Epidermal melanocyte (primary cell): ENCODE data around the gene CAGE1.

ENCODE experiments used
- DNase-seq: peaks from one replicate; pipeline ENCODE4 v3.0.0; 2011; ENCODE audit warnings: low spot score; ENCODE audit not compliant: insufficient read length

The CAGE1 gene

GRCh38 chr6:7311917-7312615 is 77.5 kb downstream of the CAGE1 start:
- no peak for DNase-seq

- DNase-seq: no peak
Measured at GRCh38 chr6:7311176-7311575, 78.4 kb downstream of the CAGE1 start.

DNA sequence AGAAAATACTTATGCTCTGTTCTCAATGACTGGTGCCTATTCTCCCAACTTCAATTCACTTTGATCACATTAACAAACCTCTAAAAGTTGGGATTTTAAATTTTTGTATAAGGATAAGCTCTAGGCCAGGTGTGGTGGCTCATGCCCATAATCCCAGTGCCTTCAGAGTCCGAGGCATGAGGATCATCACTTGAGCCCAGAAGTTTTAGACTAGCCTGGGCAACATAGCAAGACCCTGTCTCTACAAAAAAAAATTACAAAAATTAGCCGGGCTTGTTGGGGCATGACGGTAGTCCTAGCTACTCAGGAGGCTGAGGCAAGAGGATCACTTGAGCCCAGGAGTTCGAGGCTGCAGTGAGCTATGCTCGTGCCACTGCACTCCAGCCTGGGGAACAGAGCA is 80.5 kb downstream of the CAGE1 start:
- no peak for DNase-seq

GRCh38 chr6:7307533-7307932 is 82.0 kb downstream of the CAGE1 start:
- DNase-seq: no peak

DNA sequence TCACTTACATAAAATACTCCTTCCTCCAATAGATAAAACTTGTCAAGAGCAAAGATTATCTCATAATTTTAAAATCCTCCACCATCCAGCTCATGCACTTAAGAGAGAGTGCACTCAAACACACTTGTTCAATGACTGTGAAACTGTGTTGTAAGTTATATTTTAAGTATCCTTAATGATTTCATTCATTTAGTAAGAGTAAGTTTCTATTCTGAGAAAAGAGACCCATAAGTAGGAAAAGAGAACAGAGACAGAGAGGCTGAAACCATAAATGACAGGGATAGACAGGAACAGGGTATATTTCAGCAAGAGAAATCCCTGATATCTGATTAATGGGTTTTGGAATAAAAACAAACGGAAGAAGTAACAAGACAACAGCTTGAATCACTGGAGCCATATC is 84.7 kb downstream of the CAGE1 start:
- no peak for DNase-seq

DNA sequence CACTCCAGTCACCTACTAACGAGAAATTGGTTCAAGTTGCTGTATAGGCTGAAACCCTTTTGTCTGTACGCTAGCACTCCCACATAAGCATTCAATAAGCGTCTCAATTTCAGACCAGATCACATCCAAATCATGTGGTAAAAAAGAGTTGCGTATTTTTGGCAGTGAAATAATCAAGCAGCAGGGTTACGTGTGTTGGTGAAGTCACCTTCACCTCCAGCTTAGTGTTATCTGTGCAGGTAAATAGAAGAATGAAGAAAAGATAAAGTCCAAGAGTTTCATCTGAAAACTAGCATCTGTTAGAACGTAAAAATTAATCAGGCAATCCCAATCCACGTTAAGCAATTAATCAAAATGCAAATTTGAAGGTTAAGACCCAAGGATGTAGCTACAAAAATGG is 87.8 kb downstream of the CAGE1 start:
- no peak for DNase-seq

DNA sequence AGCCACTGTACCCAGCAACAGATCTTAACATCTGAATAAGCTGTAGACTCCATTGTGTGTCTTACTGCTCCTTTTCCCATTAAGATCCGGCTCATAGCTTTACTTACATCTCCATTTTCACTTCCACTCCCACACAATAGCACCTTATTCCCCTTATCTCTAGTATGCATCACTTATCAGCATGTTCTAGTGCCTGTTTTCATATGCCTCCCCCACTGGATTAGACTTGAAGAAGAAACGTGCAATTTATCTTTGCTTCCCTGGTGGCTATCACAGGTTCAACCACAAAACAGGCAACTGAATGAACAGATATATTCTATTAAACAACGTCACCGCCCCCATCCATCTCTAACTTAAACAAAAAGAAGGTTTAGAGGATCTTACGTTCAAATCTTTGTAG is 88.6 kb downstream of the CAGE1 start:
- DNase-seq: no peak

GRCh38 chr6:7298113-7298512 is 91.4 kb downstream of the CAGE1 start:
- no peak for DNase-seq

DNA sequence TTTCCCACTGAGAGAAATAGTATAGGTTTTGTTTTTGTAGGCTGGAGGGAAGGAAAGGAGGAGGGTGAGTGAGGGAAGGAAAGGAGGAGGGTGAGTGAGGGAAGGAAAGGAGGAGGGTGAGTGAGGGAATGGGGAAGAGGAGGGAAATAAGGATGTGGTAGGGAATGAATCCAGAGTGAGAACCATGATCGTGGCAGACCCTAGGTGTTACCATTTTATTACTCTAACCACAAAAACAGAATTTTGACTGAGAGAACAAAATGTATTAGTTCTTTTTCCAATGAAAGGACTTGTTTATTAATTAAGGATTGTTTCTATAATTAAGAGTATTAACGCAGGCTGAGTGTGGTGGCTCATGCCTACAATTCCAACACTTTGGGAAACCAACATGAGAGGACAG is 92.9 kb downstream of the CAGE1 start:
- no peak for DNase-seq

- DNase-seq: no peak
Measured at GRCh38 chr6:7295916-7296315, 93.6 kb downstream of the CAGE1 start.

GRCh38 chr6:7292596-7293255 is 96.8 kb downstream of the CAGE1 start:
- no peak for DNase-seq

DNA sequence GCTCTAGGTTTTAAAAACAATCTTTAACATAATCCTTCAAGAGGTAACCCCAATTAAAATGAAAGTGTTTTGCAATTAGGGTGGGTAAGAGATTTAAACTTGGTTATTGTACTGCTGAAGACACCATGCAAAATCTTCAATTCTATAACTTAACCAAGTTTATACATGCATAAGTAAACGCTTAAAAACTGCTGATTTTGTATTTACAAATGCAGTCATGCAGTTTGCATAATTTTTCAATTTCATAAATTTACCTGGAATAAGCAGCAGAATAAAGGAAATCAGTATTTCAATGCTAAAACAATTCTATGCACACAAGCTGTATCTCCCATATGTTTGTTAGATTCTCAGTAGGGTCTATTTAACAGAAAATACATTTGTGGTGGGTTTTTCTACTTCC is 99.5 kb downstream of the CAGE1 start:
- no peak for DNase-seq

GRCh38 chr6:7285416-7285815 is 104.1 kb downstream of the CAGE1 start:
- DNase-seq: no peak

DNA sequence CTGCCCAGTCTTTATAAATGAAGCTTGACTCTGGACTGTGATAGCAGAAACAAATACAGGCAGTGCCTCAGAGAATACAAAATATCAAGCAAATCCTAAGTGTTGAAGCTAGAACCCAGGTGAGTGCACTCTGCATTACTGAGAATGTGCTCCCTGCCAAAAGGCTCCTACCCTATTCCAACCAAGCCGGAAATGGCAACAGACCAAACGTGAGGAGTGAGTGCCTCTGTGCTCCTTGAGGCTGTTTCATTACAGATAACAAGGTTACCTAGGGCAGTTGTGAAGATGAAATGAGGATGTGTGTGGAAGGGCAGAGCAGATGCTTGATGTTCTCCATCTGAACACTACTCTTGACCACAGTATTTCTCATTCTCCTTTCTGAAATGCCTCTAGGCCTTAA is 105.9 kb downstream of the CAGE1 start:
- DNase-seq: no peak

DNA sequence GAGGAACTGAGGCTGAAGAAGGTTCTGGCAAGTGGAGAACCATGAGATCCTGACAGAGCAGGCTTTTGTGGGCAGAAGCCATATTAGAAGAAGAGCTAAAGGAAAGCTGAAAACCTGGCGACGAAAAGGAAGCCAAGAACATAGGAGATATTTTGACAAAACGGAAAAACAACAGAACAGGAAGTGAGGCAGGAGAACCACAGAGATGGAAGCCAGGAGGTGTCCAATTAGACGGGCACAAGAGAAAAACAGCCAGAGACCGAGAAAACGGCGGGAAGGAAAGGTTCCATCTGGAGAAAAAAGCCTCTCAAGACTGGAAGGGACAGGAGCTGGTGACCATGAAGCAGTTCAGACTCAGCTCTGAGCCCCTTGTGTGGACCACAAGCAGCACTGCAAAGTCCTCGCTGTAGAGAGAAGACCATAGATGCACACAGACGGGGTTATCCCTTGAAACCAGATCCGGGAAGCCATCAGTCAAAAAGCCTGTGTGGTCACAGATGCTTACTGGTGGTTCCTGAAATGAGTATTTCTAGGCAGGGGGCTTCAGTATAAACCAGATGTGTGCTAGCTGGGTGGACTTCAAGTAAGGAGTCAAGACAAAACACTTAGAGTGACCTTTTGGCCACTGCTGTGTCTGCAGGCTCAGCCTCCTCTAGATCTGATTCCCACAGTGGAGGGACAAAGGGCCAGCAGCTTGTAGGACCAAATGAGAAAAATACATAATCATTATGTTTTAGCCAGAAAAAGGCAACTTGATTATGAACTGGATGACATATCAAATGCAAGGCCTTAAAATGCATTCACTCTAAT is 107.2 kb downstream of the CAGE1 start:
- no peak for DNase-seq
